H9 (cell line): ENCODE results near the gene B9D2. TPM values are rescaled to one million over a fixed set of nuclear protein-coding genes. Genes with fewer than 3 reads are reported as not detected.

Experiments used
- DNase-seq: peaks from one replicate; pipeline ENCODE4 v3.0.0-alpha.2; 2017
- H2AFZ ChIP-seq: one replicate; pipeline ENCODE4 v1.6.1; 2013; ENCODE audit warnings: mild to moderate bottlenecking, low read length, control low read depth, moderate library complexity
- H2AK5ac ChIP-seq: 2 replicates; pipeline ENCODE4 v1.6.1; 2013; ENCODE audit warnings: low read length, control low read depth, mixed read lengths; ENCODE audit not compliant: insufficient read length
- H2BK120ac ChIP-seq: one replicate; pipeline ENCODE4 v1.6.1; 2013; ENCODE audit warnings: low read depth, mild to moderate bottlenecking, low read length, control low read depth, inconsistent platforms; ENCODE audit not compliant: poor library complexity, severe bottlenecking
- H2BK12ac ChIP-seq: 2 replicates; pipeline ENCODE4 v1.6.1; 2013; ENCODE audit warnings: low read length, control low read depth, mixed read lengths, low read depth; ENCODE audit not compliant: insufficient read length
- H2BK15ac ChIP-seq: 2 replicates; pipeline ENCODE4 v1.6.1; 2013; ENCODE audit warnings: low read depth, low read length, control low read depth
- H2BK20ac ChIP-seq: one replicate; pipeline ENCODE4 v1.6.1; 2013; ENCODE audit warnings: low read depth, mild to moderate bottlenecking, low read length, control low read depth, inconsistent platforms; ENCODE audit not compliant: poor library complexity, severe bottlenecking
- H2BK5ac ChIP-seq: 2 replicates; pipeline ENCODE4 v1.6.1; 2013; ENCODE audit warnings: low read length, control low read depth, mixed read lengths; ENCODE audit not compliant: insufficient read length
- H3K14ac ChIP-seq: 2 replicates; pipeline ENCODE4 v1.6.1; 2013; ENCODE audit warnings: low read length, control low read depth; ENCODE audit not compliant: insufficient read depth
- H3K18ac ChIP-seq: 2 replicates; pipeline ENCODE4 v1.6.1; 2013; ENCODE audit warnings: low read depth, mild to moderate bottlenecking, mixed read lengths, low read length, control low read depth; ENCODE audit not compliant: insufficient read length
- H3K23ac ChIP-seq: 2 replicates; pipeline ENCODE4 v1.6.1; 2013; ENCODE audit warnings: low read length, control low read depth, mixed read lengths, low read depth; ENCODE audit not compliant: insufficient read length
- H3K23me2 ChIP-seq: 2 replicates; pipeline ENCODE4 v1.6.1; 2013; ENCODE audit warnings: low read depth, mild to moderate bottlenecking, mixed read lengths, low read length, control low read depth; ENCODE audit not compliant: insufficient read length, poor library complexity, severe bottlenecking
- H3K27ac ChIP-seq: 2 replicates; pipeline ENCODE4 v1.5.1; 2013; ENCODE audit warnings: low read length, control low read depth, mixed read lengths, low read depth; ENCODE audit not compliant: insufficient read length
- H3K27me3 ChIP-seq: 2 replicates; pipeline ENCODE4 v1.6.1; 2013; ENCODE audit warnings: low read length, control low read depth, inconsistent platforms; ENCODE audit not compliant: insufficient read depth
- H3K4ac ChIP-seq: 2 replicates; pipeline ENCODE4 v1.6.1; 2013; ENCODE audit warnings: low read depth, mild to moderate bottlenecking, control low read depth, inconsistent platforms, low read length, moderate library complexity
- H3K4me1 ChIP-seq: 2 replicates; pipeline ENCODE4 v1.6.1; 2013; ENCODE audit warnings: low read length, control low read depth, inconsistent platforms; ENCODE audit not compliant: insufficient read depth
- H3K4me2 ChIP-seq: 2 replicates; pipeline ENCODE4 v1.6.1; 2013; ENCODE audit warnings: low read length, control low read depth, mixed read lengths; ENCODE audit not compliant: insufficient read length, insufficient read depth
- H3K56ac ChIP-seq: 2 replicates; pipeline ENCODE4 v1.6.1; 2013; ENCODE audit warnings: low read depth, mild to moderate bottlenecking, mixed read lengths, low read length, control low read depth; ENCODE audit not compliant: insufficient read length
- H3K79me1 ChIP-seq: 2 replicates; pipeline ENCODE4 v1.6.1; 2013; ENCODE audit warnings: low read depth, mild to moderate bottlenecking, moderate library complexity, low read length, control low read depth, inconsistent platforms; ENCODE audit not compliant: insufficient read depth, poor library complexity, severe bottlenecking
- H3K79me2 ChIP-seq: 2 replicates; pipeline ENCODE4 v1.6.1; 2013; ENCODE audit warnings: low read length, control low read depth, inconsistent platforms; ENCODE audit not compliant: insufficient read depth
- H3K9ac ChIP-seq: 2 replicates; pipeline ENCODE4 v1.6.1; 2013; ENCODE audit warnings: low read length, control low read depth, mixed read lengths; ENCODE audit not compliant: insufficient read length; ENCODE audit errors: extremely low read depth
- H3K9me3 ChIP-seq: one replicate; pipeline ENCODE4 v1.6.1; 2013; ENCODE audit warnings: low read depth, low read length, inconsistent platforms; ENCODE audit not compliant: control insufficient read depth
- H3T11ph ChIP-seq: one replicate; pipeline ENCODE4 v1.6.1; 2013; ENCODE audit warnings: mild to moderate bottlenecking, low read length, control low read depth, inconsistent platforms
- H4K20me1 ChIP-seq: one replicate; pipeline ENCODE4 v1.6.1; 2013; ENCODE audit not compliant: control insufficient read depth, insufficient read length, insufficient read depth
- H4K5ac ChIP-seq: 2 replicates; pipeline ENCODE4 v1.6.1; 2013; ENCODE audit warnings: low read depth, mild to moderate bottlenecking, mixed read lengths, low read length, control low read depth; ENCODE audit not compliant: insufficient read length
- H4K8ac ChIP-seq: replicated peaks from 2 replicates; pipeline ENCODE4 v1.6.1; 2013; ENCODE audit warnings: low read length, control low read depth, mixed read lengths, low read depth; ENCODE audit not compliant: insufficient read length
- H4K91ac ChIP-seq: 2 replicates; pipeline ENCODE4 v1.6.1; 2013; ENCODE audit warnings: low read depth, mild to moderate bottlenecking, moderate library complexity, mixed read lengths, low read length, control low read depth; ENCODE audit not compliant: insufficient read length
- H3K27ac Mint-ChIP-seq, 3 experiments: 2 replicates in 2 of 3; 3 replicates in 1 of 3; pipeline ENCODE4 v1.8.0; 2020 to 2021; ENCODE audit warnings: mixed read lengths in 3 of 3, mild to moderate bottlenecking in 1 of 3, moderate library complexity in 1 of 3
- H3K27me3 Mint-ChIP-seq: 2 replicates; pipeline ENCODE4 v1.8.0; 2021; ENCODE audit warnings: low read depth, mild to moderate bottlenecking, moderate library complexity, mixed read lengths
- H3K36me3 Mint-ChIP-seq, 3 experiments: 2 replicates in 2 of 3; 3 replicates in 1 of 3; pipeline ENCODE4 v1.8.0; 2020 to 2021; ENCODE audit warnings: low read depth in 3 of 3, mixed read lengths in 3 of 3; ENCODE audit not compliant: insufficient read depth in 1 of 3
- H3K4me1 Mint-ChIP-seq, 2 experiments: 2 replicates each; pipeline ENCODE4 v1.8.0; 2020; ENCODE audit warnings: mixed read lengths in 2 of 2
- H3K4me3 Mint-ChIP-seq, 2 experiments: 2 replicates in 1 of 2; 3 replicates in 1 of 2; pipeline ENCODE4 v1.8.0; 2020 to 2021; ENCODE audit warnings: mild to moderate bottlenecking in 2 of 2, mixed read lengths in 2 of 2, moderate library complexity in 1 of 2
- H3K9me3 Mint-ChIP-seq, 2 experiments: 2 replicates in 1 of 2; 3 replicates in 1 of 2; pipeline ENCODE4 v1.8.0; 2020; ENCODE audit warnings: mild to moderate bottlenecking in 2 of 2, mixed read lengths in 2 of 2, moderate library complexity in 1 of 2
- WGBS: extraction: QIAGEN DNeasy Blood & Tissue Kit; methylation state at CpG from one replicate; pipeline ENCODE4 v1.1.7; 2013; ENCODE audit warnings: missing lambda C conversion rate, low lambda C conversion rate, mixed read lengths; ENCODE audit not compliant: insufficient read length; ENCODE audit errors: extremely low coverage; 5-methylcytosine and 5-hydroxymethylcytosine counted together
- total RNA-seq: library from RNA; stranded (reverse); gene quantifications from 2 replicates; pipeline ENCODE4 v1.2.1, GENCODE V29; 2021
- TF ChIP-seq, protein P1 (sequence below): fragments of 200-600 bp; sonication (generic); conservative IDR thresholded peaks from 3 replicates; pipeline ENCODE4 v1.8.0; 2021; ENCODE audit warnings: antibody characterized with exemption, mild to moderate bottlenecking

The B9D2 gene
- total RNA-seq, 1 experiment from 2014 or later, result 4.8 TPM

DNA sequence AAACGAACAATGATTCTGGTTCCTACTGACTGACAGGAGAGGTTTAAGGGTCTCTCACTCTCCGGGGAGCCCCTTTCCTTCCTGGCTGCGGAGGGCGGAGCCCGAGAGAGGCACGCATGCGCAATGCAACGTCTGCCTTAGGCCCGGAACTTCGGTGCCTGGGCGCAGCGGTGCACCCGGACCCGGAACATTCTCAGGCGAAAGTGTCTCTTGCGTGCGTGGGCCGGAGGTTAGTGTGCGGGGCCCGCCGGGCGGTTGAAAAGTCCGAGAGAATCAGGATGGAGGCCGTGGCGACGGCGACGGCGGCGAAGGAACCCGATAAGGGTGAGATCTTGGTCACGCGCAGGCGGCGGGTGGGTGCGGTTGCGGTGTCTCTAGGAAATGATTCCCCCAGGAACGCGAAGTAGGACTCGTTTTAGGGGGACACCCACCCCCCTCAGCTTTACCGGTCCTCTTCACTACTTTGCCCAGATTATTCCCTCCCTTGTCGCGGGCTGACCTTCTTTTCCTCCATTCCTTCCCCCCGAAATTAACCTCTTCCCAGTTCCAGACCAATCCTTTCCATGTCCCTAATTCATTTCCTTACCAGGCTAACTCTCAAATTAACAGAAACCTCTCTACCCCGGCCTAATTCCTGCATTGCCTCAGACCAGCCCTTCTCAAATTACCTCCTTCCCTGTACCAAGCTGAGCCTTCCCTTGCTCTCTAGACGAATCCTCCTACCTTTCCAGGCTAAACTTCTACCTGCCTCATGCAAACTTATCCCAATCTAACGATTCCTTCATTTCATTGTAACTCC, 53.7 kb downstream of the B9D2 start, which contains the start of gene CCDC97:
Gene CCDC97 (plus strand): TSS at position 140 of the 799 bp plus-strand sequence. CDS start 139 bp downstream, at position 279.
- Histone ChIP-seq H2AFZ (peak within 1 kb of the TSS; percentile 80), H3K23me2 (peaks cover 12% of the 10 kb centered on the region), H2BK15ac (no peak within 1 kb of the TSS), H4K8ac (no peak within 1 kb of the TSS), H3K14ac (peak within 1 kb of the TSS; percentile 94), H2BK120ac (no peak within 1 kb of the TSS), H3K27ac (no peak within 1 kb of the TSS), H4K91ac (no peak within 1 kb of the TSS), H3T11ph (no peak within 1 kb of the TSS), H3K27me3 (no peaks in the 10 kb centered on the region), H2BK5ac (no peak within 1 kb of the TSS), H3K79me1 (no peaks in the 10 kb centered on the region), H3K79me2 (no peaks in the 10 kb centered on the region), H3K56ac (no peak within 1 kb of the TSS), H3K4ac (no peak within 1 kb of the TSS), H2BK20ac (no peak within 1 kb of the TSS), H4K20me1 (peaks cover 2% of the 10 kb centered on the region), H3K9me3 (no peaks in the 10 kb centered on the region), H3K18ac (peak within 1 kb of the TSS; percentile 83), H3K23ac (no peak within 1 kb of the TSS), H2BK12ac (no peak within 1 kb of the TSS), H3K4me1 (no peaks in the 10 kb centered on the region), H3K4me2 (peak within 1 kb of the TSS; percentile 92), H4K5ac (no peak within 1 kb of the TSS), H3K9ac (peak within 1 kb of the TSS; percentile 81), H2AK5ac (no peak within 1 kb of the TSS)
- Mint-ChIP-seq H3K36me3 (peaks cover 24 to 54% (median 53%) of the 10 kb centered on the region in 3 experiments; a peak in 6 of 7 replicates), H3K27ac (peak within 1 kb of the TSS; percentile 98 to 100 (median 100)), H3K4me1 (peaks cover 20 to 33% of the 10 kb centered on the region in 2 experiments), H3K9me3 (peaks cover 0 to 3% of the 10 kb centered on the region in 2 experiments; a peak in 1 of 5 replicates), H3K4me3 (peak within 1 kb of the TSS; percentile 92 to 98), H3K27me3 (peaks cover 1% of the 10 kb centered on the region; the same call in 1 of the 2 replicates)
- TF ChIP-seq, protein P1, sequence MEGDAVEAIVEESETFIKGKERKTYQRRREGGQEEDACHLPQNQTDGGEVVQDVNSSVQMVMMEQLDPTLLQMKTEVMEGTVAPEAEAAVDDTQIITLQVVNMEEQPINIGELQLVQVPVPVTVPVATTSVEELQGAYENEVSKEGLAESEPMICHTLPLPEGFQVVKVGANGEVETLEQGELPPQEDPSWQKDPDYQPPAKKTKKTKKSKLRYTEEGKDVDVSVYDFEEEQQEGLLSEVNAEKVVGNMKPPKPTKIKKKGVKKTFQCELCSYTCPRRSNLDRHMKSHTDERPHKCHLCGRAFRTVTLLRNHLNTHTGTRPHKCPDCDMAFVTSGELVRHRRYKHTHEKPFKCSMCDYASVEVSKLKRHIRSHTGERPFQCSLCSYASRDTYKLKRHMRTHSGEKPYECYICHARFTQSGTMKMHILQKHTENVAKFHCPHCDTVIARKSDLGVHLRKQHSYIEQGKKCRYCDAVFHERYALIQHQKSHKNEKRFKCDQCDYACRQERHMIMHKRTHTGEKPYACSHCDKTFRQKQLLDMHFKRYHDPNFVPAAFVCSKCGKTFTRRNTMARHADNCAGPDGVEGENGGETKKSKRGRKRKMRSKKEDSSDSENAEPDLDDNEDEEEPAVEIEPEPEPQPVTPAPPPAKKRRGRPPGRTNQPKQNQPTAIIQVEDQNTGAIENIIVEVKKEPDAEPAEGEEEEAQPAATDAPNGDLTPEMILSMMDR, result no peak
- DNase-seq, result peak; percentile 89
- no CpG with 5 or more reads among the region's 47 CpGs for WGBS
